Natural killer cell (primary cell): ENCODE data around the gene MRPS9. TPM values are rescaled to one million over a fixed set of nuclear protein-coding genes. Genes with fewer than 3 reads are reported as not detected.
A peak's percentile ranks its signal among the peaks of the same experiment; 100 is the strongest.

Experiments used
- ATAC-seq, 3 donors: fragments of 150-1000 bp in 2 of 3; fragments of 200-7000 bp in 1 of 3; cut with Tn5 transposase; 1 replicate in 1 of 3; 2 replicates in 2 of 3; pipeline ENCODE4 v1.10.0; 2021; ENCODE audit warnings: mild to moderate bottlenecking in 2 of 3, moderate library complexity in 2 of 3
- DNase-seq, 2 donors: peaks; one replicate each; pipeline versions ENCODE4 v3.0.0 to v3.0.0-alpha.2; 2013 to 2021; ENCODE audit warnings: mixed read lengths in 1 of 2
- H3K27ac ChIP-seq: one replicate; pipeline ENCODE4 v1.5.1; 2013; ENCODE audit warnings: mild to moderate bottlenecking, low read length
- H3K27me3 ChIP-seq: one replicate; pipeline ENCODE4 v1.6.1; 2013; ENCODE audit warnings: low read length; ENCODE audit not compliant: control insufficient read depth, insufficient read depth
- H3K36me3 ChIP-seq: one replicate; pipeline ENCODE4 v1.6.1; 2013; ENCODE audit warnings: low read length; ENCODE audit not compliant: control insufficient read depth, insufficient read depth
- H3K4me1 ChIP-seq: one replicate; pipeline ENCODE4 v1.6.1; 2013; ENCODE audit warnings: low read length; ENCODE audit not compliant: control insufficient read depth, insufficient read depth
- H3K4me3 ChIP-seq: one replicate; pipeline ENCODE4 v1.5.1; 2013; ENCODE audit warnings: low read length
- H3K9me3 ChIP-seq: one replicate; pipeline ENCODE4 v1.6.1; 2013; ENCODE audit warnings: low read length; ENCODE audit not compliant: control insufficient read depth, insufficient read depth
- H3K27ac Mint-ChIP-seq, 2 donors: one replicate each; pipeline ENCODE4 v1.8.0; 2022; ENCODE audit warnings: mild to moderate bottlenecking in 2 of 2, mixed read lengths in 2 of 2, moderate library complexity in 1 of 2
- H3K27me3 Mint-ChIP-seq, 2 donors: one replicate each; pipeline ENCODE4 v1.8.0; 2022; ENCODE audit warnings: low read depth in 2 of 2, mixed read lengths in 2 of 2
- H3K36me3 Mint-ChIP-seq: one replicate; pipeline ENCODE4 v1.8.0; 2022; ENCODE audit warnings: mixed read lengths
- H3K4me1 Mint-ChIP-seq, 2 donors: one replicate each; pipeline ENCODE4 v1.8.0; 2022; ENCODE audit warnings: mixed read lengths in 2 of 2
- H3K4me3 Mint-ChIP-seq: one replicate; pipeline ENCODE4 v1.8.0; 2022; ENCODE audit warnings: mild to moderate bottlenecking, moderate library complexity, mixed read lengths
- H3K9me3 Mint-ChIP-seq, 2 donors: one replicate each; pipeline ENCODE4 v1.8.0; 2022; ENCODE audit warnings: mixed read lengths in 2 of 2
- CTCF ChIP-seq: fragments of 200-600 bp; IDR thresholded peaks from one replicate; pipeline ENCODE4 v1.8.0; 2022; ENCODE audit warnings: antibody characterized with exemption
- WGBS: methylation state at CpG from one replicate; pipeline ENCODE4 v1.1.7; 2013; ENCODE audit warnings: missing lambda C conversion rate; ENCODE audit not compliant: insufficient coverage; 5-methylcytosine and 5-hydroxymethylcytosine counted together
- intact Hi-C: fragments of 100-400 bp; cut with micrococcal nuclease; formaldehyde crosslinking; loops from one replicate; pipeline ENCODE4 v1.14.2; 2022
- total RNA-seq, 4 donors: library from RNA; stranded (reverse); fragments of 120-200 nt in 1 of 4; gene quantifications; one replicate each; pipeline versions ENCODE4 v1.2.3 to v1.2.4, GENCODE V29; 2013 to 2022

The MRPS9 gene
- total RNA-seq, 3 donors from 2014 or later (not counting 1 experiment from before 2014, with no cell fraction given), result 17.5 to 25.0 (median 19.2) TPM

- no peak for TF ChIP-seq CTCF
- Histone ChIP-seq H3K9me3 (no peaks in the 10 kb centered on the region), H3K4me3 (no peak overlapping the region), H3K27me3 (no peaks in the 10 kb centered on the region), H3K4me1 (no peaks in the 10 kb centered on the region), H3K36me3 (peaks cover 48% of the 10 kb centered on the region), H3K27ac (no peak overlapping the region)
- Mint-ChIP-seq H3K27me3 (no peaks in the 10 kb centered on the region), H3K36me3 (peaks cover 16% of the 10 kb centered on the region), H3K9me3 (no peaks in the 10 kb centered on the region), H3K4me3 (no peak overlapping the region), H3K27ac (no peak overlapping the region), H3K4me1 (peaks cover 7 to 11% of the 10 kb centered on the region in 2 donors)
- DNase-seq (no peak), ATAC-seq (no peak)
- intact Hi-C loops, result no loop called here
- WGBS, result 100% methylated on average over 1 of the region's 1 CpG
Observed at GRCh38 chr2:105099153-105099552, 61.3 kb downstream of the MRPS9 start.

GRCh38 chr2:105100046-105100840 lies 62.4 kb downstream of the MRPS9 start:
- Histone ChIP-seq H3K36me3 (peaks cover 37% of the 10 kb centered on the region), H3K27ac (no peak overlapping the region), H3K4me1 (no peaks in the 10 kb centered on the region), H3K9me3 (no peaks in the 10 kb centered on the region), H3K4me3 (no peak overlapping the region), H3K27me3 (no peaks in the 10 kb centered on the region)
- H3K4me1 Mint-ChIP-seq, result peaks cover 7 to 11% of the 10 kb centered on the region in 2 donors
- no peak for TF ChIP-seq CTCF
- no peak for ATAC-seq
- intact Hi-C loops, result no loop called here
- no peak overlapping the region for H3K27ac Mint-ChIP-seq
- no peaks in the 10 kb centered on the region for H3K9me3 Mint-ChIP-seq
- DNase-seq, result no peak
- H3K27me3 Mint-ChIP-seq, result no peaks in the 10 kb centered on the region
- 85% methylated on average over 9 of the region's 9 CpGs for WGBS
- H3K4me3 Mint-ChIP-seq, result no peak overlapping the region
- H3K36me3 Mint-ChIP-seq, result peaks cover 8% of the 10 kb centered on the region

GRCh38 chr2:105102001-105102400 lies 64.1 kb downstream of the MRPS9 start:
- 83% methylated on average over 12 of the region's 12 CpGs for WGBS
- peak overlapping the region; percentile 29 to 32 for H3K27ac Mint-ChIP-seq
- H3K9me3 Mint-ChIP-seq, result no peaks in the 10 kb centered on the region
- no peak for TF ChIP-seq CTCF
- Histone ChIP-seq H3K9me3 (no peaks in the 10 kb centered on the region), H3K36me3 (peaks cover 32% of the 10 kb centered on the region), H3K27ac (no peak overlapping the region), H3K4me3 (no peak overlapping the region), H3K27me3 (no peaks in the 10 kb centered on the region), H3K4me1 (no peaks in the 10 kb centered on the region)
- H3K4me3 Mint-ChIP-seq, result no peak overlapping the region
- H3K36me3 Mint-ChIP-seq, result peaks cover 8% of the 10 kb centered on the region
- ATAC-seq (peak in 1 of 3 donors; percentile 77), DNase-seq (no peak)
- no peaks in the 10 kb centered on the region for H3K27me3 Mint-ChIP-seq
- intact Hi-C loops, result no loop called here
- H3K4me1 Mint-ChIP-seq, result peaks cover 12 to 18% of the 10 kb centered on the region in 2 donors
